GM21447 (cell line): ENCODE data around the gene ACOT6.
"Not testable (repeated sequence)": the region's sequence is repeated elsewhere in the genome, so short reads cannot be mapped to it uniquely, and the experiment has no call there.

ENCODE experiments used
- ATAC-seq: cut with Tn5 transposase; IDR thresholded peaks from one replicate; pipeline ENCODE4 v1.9.1; 2021; ENCODE audit not compliant: unreplicated experiment

ACOT6 gene, protein sequence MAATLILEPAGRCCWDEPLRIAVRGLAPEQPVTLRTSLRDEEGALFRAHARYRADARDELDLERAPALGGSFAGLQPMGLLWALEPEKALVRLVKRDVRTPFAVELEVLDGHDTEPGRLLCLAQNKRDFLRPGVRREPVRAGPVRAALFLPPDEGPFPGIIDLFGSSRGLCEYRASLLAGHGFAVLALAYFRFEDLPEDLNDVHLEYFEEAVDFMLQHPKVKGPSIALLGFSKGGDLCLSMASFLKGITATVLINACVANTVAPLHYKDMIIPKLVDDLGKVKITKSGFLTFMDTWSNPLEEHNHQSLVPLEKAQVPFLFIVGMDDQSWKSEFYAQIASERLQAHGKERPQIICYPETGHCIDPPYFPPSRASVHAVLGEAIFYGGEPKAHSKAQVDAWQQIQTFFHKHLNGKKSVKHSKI

DNA sequence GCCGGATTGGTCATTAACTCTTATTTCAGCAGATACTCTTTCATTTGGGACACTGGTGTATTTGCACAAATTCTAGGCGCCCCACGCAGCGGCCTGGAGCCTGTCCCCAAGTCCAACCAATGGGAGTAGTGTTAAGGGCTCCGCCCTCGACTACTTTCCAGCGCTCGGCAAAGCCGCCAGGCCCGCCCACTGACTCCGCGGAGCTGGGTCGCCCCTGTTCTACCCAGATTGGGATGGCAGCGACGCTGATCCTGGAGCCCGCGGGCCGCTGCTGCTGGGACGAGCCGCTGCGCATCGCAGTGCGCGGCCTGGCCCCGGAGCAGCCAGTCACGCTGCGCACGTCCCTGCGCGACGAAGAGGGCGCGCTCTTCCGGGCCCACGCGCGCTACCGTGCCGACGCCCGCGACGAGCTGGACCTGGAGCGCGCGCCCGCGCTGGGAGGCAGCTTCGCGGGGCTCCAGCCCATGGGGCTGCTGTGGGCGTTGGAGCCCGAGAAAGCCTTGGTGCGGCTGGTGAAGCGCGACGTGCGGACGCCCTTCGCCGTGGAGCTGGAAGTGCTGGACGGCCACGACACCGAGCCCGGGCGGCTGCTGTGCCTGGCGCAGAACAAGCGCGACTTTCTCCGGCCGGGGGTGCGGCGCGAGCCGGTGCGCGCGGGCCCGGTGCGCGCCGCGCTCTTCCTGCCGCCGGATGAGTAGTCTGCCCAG is at the start of gene ACOT6:
Gene ACOT6 (plus strand): TSS at position 179 of the 707 bp plus-strand sequence. CDS start 55 bp downstream, at position 234.
- ATAC-seq, result peak; percentile 81

DNA sequence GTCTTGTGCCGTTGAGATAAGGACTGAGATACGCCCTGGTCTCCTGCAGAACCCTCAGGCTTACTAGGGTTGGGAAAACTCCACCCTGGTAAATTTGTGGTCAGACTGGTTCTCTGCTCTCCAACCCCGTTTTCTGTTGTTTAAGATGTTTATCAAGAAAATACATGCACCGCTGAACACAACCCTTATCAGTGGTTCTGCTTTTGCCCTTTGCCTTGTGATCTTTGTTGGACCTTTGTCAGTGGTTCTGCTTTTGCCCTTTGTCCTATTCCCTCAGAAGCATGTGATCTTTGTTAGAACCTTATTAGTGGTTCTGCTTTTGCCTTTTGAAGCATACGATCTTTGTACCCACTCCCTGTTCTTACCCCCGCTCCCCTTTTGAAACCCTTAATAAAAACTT is 49.6 kb upstream of the ACOT6 start:
- not testable (repeated sequence) for ATAC-seq

DNA sequence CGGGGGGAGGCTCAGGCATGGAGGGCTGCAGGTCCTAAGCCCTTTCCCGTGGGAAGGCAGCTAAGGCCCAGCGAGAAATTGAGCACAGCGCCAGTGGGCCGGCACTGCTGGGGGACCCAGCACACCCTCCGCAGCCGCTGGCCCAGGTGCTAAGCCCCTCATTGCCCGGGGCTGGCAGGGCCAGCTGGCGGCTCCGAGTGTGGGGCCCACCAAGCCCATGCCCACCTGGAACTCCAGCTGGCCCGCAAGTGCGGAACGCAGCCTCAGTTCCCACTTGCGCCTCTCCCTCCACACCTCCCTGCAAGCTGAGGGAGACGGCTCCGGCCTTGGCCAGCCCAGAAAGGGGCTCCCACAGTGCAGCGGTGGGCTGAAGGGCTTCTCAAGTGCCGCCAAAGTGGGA is 45.9 kb upstream of the ACOT6 start:
- not testable (repeated sequence) for ATAC-seq

DNA sequence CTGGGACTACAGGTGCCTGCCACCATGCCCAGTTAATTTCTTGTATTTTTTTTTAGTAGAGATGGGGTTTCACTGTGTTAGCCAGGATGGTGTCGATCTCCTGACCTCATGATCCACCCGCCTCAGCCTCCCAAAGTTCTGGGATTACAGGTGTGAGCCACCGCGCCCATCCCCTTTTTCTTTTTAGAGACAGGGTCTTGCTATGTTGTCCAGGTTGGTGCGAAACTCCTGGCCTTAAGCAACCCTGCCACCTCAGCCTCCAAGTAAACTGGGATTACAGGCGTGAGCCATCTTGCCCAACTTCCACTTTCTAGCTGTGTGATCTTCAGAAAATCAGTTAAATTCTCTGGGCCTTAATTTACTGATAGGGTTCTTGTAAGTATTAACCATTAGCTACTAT is 45.4 kb upstream of the ACOT6 start:
- not testable (repeated sequence) for ATAC-seq

DNA sequence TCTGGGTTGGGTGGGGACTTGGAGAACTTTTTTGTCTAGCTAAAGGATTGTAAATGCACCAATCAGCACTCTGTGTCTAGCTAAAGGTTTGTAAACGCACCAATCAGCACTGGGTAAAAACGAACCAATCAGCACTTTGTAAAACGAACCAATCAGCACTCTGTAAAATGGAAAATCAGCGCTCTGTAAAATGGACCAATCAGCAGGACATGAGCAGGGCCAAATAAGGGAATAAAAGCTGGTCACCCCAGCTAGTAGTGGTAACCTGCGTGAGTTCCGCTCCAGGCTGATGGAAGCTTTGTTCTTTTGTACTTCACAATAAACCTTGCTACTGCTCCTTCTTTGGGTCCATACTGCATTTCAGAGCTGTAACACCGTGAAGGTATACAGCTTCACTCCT is 45.0 kb upstream of the ACOT6 start:
- no peak for ATAC-seq

DNA sequence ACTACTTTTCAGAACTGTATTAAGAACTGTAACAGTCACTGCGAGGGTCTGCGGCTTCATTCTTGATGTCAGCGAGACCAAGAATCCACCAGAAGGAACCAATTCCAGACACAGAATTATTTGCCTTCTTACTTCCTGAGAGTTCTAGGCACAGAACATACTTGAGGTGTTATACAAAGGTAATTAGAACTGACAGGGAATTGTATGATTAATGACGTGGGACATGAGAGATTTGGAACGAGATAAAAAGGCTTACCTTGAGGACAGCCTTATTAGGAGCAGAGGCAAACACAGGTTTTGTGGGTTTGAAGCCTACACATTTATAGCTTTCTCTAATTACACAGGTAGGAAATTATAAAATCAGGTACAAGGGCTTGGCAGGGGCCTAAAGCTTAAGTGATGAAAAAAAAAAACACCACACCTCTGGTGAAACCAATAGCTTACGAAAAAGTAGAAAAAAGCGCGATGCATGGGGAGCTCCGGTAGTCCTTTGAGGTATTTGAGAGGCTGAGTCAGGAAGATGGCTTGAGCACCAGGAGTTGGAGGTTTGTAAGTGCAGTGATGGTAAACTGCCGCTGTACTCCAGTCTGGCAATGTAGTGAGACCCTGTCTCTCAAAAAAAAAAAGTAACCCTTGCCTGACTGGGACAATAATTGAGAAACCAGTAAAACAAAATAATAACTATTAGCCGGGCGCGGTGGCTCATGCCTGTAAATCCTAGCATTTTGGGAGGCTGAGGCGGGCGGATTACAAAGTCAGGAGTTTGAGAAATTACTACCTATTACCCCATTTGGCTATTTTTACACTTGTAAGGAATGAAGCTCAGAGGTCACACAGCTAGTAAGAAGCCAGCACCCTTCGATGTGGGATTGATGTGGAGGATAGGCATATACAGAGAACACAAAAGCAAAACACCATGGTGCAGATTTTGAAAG is 44.1 kb upstream of the ACOT6 start:
- no peak for ATAC-seq

DNA sequence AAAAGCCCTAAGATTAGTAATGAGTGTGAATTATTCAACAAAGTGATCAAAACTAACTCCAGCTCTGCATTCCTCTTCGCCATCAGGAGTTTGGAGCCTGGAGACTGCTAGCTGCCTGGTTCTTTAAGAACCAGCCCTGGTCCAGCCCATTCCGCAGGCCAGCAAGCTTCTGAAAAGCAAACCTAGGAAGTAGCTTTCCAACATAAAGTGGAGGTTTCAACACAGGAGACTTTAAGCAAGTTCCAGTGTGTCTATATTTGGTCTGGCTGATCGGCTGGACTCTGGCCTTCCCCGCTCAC is 43.5 kb upstream of the ACOT6 start:
- ATAC-seq, result not testable (repeated sequence)

DNA sequence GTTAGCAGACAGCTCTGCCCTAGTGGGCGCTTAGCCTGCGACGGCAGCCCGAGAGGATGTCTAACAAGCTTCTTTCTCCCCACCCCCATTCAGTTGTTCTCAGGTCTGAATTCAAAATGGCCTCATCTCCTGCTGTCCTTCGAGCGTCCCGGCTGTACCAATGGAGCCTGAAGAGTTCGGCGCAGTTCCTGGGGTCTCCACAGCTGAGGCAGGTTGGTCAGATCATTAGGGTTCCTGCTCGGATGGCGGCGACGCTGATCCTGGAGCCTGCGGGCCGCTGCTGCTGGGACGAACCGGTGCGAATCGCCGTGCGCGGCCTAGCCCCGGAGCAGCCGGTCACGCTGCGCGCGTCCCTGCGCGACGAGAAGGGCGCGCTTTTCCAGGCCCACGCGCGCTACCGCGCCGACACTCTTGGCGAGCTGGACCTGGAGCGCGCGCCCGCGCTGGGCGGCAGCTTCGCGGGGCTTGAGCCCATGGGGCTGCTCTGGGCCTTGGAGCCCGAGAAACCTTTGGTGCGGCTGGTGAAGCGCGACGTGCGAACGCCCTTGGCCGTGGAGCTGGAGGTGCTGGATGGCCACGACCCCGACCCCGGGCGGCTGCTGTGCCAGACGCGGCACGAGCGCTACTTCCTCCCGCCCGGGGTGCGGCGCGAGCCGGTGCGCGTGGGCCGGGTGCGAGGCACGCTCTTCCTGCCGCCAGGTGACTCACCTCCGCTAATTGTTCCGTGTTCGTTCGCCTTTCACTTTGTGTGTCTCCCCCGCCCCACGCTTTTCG is 42.9 kb upstream of the ACOT6 start, which contains the start of gene ACOT2:
Gene ACOT2 (plus strand): TSS at position 29 of the 774 bp plus-strand sequence. CDS start 28 bp downstream, at position 57.
- ATAC-seq, result peak; percentile 58

DNA sequence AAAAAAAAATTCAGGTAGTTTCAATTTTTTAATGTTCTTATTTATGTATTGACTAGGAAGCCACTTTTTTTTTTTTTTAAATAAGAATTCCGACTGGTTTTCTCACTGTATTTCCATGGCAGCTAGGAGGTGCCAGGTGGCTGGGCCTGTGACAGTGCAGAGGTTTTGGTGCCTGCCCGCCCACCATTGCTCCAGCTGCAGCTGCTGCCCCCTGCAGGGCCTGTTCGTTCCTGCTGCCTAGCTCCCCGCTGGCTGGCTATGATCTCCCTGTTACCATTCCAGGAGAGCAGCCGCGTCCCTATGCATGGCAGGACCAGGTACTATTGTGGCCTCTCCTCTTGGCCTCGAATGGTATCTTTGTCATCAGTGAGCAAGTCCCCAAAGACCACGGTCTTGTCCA is 41.4 kb upstream of the ACOT6 start:
- peak; percentile 39 for ATAC-seq

DNA sequence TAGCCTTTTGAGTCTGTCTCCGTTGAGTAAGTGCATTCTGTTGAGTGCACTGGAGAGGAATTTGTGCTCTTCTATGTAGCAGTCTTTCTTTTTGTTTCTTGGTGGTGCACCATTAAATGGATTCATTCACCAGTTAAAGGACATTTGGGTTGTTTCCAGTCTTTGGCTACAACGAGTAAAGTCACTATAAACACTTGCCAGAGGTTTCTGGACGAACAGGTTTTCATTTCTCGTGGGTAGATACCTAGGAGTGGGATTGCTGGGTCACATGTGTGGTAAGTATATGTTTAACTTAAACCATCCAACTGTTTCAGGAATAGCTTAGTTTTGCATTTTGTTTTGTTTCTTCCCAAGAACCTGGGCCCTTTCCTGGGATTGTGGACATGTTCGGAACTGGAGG is 39.3 kb upstream of the ACOT6 start:
- not testable (repeated sequence) for ATAC-seq

DNA sequence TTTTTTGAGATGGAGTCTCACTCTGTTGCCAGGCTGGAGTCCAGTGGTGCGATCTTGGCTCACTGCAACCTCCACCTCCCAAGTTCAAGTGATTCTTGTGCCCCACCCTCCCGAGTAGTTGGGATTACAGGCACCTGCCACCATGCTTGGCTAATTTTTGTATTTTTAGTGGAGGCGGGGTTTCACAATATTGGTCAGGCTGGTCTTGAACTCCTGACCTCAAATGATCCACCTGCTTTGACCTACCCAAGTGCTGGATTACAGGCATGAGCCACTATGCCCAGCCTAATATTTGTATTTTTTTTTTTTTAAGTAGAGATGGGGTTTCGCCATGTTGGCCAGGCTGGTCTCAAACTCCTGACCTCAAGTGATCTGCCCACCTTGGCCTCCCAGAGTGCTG is 38.6 kb upstream of the ACOT6 start:
- ATAC-seq, result not testable (repeated sequence)

DNA sequence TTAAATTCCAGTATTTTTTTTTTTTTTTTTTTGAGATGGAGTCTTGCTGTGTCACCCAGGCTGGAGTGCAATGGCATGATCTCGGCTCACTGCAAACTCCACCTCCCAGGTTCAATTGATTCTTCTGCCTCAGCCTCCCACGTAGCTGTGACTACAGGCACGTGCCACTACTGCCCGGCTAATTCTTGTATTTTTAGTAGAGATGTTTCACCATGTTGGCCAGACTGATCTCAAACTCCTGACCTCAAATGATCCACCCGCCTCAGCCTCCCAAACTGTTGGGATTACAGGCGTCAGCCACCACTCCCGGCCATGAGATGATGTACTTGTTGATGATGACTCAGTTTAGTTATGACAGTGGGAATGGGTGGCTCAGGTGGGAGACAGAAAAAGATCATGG is 38.1 kb upstream of the ACOT6 start:
- ATAC-seq, result not testable (repeated sequence)

DNA sequence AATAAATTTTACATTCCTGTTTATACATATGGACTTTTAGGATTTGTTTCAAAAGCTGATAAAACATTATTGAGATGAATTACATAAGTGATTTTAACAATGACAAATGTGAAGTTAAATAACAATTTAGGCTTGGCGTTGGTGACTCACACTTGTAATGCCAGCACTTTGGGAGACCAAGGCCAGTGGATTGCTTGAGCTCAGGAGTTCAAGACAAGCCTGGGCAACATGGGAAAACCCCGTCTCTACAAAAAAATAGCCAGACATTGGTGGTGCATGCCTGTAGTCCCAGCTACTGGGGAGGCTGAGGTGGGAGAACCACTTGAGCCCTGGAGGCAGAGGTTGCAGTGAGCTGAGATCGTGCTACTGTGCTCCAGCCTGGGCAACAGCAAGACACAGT is 35.9 kb upstream of the ACOT6 start:
- ATAC-seq, result no peak

DNA sequence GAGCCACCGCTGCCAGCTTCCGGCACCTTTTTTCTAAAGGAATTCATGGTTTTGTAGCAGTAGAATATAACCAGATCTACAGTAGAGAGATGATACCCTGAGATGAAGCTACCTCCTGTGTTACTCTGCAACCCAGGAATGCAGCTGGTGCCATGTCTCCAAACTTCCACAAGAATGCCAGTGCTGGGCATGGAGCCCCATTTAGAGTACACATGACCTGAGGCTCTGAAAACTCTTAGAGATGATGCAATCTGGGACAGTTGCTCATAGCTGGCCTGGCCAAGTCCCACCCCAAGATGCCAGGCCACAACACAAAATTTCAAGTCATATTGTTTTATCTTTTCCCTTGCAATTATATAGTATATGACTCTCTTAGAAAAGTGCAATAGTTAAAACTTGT is 35.1 kb upstream of the ACOT6 start:
- ATAC-seq, result not testable (repeated sequence)

DNA sequence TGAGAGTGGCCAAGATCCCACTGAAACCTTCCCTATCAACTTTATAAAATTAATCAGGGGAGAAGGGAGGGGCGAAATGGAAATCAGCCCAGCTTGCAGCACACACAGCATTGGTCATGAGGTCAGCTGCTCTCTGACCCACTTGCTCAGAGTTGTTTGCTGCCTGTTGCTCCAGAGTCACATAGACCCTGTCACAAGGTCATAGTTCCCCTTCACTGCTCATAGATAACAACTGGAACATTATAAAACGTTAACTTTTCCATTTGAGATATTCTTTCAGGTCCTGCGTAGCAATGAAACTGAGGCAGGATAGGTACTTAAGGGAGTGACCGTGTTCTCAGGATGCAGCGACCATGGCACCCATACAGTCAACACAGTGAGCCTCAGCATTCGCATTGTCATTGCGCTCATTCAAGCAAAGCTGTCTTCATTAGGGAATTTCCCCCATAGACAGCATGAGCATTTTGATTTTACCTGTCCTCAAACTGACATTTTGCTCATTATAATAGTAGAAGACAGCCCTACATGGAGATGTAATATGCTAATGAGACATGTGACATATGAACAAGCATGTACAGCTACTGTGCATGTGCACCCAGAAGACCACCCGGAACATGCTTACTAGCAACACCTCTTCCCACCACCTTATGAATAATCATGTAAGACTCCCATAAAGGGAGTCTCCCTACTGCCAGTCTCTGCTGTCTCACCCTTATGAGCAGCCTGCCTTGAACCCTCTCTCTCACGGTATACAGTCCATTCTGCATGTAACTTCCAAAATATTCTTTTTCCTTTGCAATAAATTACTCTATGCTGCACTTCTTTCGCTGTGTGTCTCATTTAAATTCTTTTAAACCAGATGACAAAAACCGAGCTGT is 30.0 kb upstream of the ACOT6 start:
- ATAC-seq, result not testable (repeated sequence)

DNA sequence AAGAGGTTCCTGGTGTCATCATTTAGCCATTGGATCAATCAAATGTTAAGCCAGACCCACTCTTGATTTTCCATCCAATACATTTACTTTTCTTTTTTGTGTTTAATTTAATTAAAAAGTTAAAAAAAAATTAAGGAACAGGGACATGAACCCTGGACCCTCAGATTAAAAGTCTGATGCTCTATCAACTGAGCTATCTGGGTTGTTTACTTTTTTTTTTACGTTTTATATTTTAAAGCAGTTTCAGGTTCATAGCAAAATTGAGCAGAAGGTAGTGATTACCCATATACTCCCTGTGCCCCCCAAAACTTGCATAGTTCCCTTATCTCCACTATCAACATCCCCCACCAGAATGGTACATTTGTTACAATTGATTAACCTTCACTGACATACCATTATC is 23.6 kb upstream of the ACOT6 start:
- ATAC-seq, result no peak

DNA sequence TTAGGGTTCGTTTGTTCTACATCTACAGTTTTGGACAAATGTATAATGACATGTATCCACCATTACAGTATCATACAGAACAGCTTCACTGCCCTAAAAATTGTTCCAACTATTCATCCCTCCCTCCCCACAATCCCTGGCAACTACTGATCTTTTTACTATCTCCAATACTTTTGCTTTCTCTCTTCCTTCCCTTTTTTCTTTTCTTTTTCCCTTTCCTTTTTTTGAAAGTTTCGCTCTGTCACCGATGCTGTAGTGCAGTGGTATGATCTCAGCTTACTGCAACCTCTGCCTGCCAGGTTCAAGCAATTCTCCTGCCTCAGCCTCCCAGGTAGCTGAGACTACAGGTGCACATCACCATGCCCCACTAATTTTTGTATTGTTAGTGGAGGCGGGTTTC is 23.2 kb upstream of the ACOT6 start:
- no peak for ATAC-seq

DNA sequence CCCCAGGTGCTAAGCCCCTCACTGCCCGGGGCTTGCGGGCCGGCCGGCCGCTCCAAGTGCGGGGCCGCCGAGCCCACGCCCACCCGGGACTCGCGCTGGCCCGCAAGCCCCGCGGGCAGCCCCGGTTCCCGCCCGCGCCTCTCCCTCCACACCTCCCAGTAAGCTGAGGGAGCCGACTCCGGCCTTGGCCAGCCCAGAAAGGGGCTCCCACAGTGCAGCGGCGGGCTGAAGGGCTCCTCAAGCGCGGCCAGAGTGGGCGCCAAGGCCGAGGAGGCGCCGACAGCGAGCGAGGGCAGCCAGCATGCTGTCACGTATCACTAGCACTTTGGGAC is 21.7 kb upstream of the ACOT6 start:
- not testable (repeated sequence) for ATAC-seq

DNA sequence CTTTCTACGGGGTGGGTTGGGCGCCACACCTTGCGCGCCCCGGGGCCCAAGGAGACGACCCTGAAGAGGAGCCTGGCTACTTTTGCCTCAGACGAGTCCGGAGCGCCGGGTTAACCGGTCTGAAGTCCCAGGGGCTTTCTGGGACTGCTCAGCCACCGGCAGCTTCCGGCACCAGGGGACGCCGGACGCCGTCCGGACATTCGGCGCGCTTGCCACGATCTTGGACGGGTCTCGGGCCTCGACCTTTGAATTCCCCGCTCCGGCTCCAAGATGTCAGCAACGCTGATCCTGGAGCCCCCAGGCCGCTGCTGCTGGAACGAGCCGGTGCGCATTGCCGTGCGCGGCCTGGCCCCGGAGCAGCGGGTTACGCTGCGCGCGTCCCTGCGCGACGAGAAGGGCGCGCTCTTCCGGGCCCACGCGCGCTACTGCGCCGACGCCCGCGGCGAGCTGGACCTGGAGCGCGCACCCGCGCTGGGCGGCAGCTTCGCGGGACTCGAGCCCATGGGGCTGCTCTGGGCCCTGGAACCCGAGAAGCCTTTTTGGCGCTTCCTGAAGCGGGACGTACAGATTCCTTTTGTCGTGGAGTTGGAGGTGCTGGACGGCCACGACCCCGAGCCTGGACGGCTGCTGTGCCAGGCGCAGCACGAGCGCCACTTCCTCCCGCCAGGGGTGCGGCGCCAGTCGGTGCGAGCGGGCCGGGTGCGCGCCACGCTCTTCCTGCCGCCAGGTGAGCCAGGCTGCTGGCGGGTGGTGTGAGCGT is 20.4 kb upstream of the ACOT6 start, which contains the start of gene ACOT4:
Gene ACOT4 (plus strand): TSS at position 184 of the 760 bp plus-strand sequence. CDS start 87 bp downstream, at position 271.
- peak; percentile 56 for ATAC-seq
